Mesothelial cell of epicardium (in vitro differentiated cells): ENCODE measurements around the gene EFNA4. TPM values are rescaled to one million over a fixed set of nuclear protein-coding genes. Genes with fewer than 3 reads are reported as not detected.
A peak's percentile ranks its signal among the peaks of the same experiment; 100 is the strongest.

Experiments used
- DNase-seq, 2 experiments: peaks; one replicate each; pipeline ENCODE4 v3.0.0; 2021; ENCODE audit warnings: low spot score in 2 of 2; ENCODE audit not compliant: unreplicated experiment in 2 of 2
- H3K27ac Mint-ChIP-seq: 2 replicates; pipeline ENCODE4 v1.8.0; 2021; ENCODE audit warnings: mixed read lengths
- H3K27me3 Mint-ChIP-seq: 2 replicates; pipeline ENCODE4 v1.8.0; 2021; ENCODE audit warnings: low read depth, mixed read lengths
- H3K36me3 Mint-ChIP-seq: 2 replicates; pipeline ENCODE4 v1.8.0; 2021; ENCODE audit warnings: mixed read lengths
- H3K4me1 Mint-ChIP-seq: 2 replicates; pipeline ENCODE4 v1.8.0; 2021; ENCODE audit warnings: mixed read lengths
- H3K4me3 Mint-ChIP-seq: 2 replicates; pipeline ENCODE4 v1.8.0; 2021; ENCODE audit warnings: mild to moderate bottlenecking, moderate library complexity, mixed read lengths
- H3K9me3 Mint-ChIP-seq: 2 replicates; pipeline ENCODE4 v1.8.0; 2021; ENCODE audit warnings: mixed read lengths
- CTCF ChIP-seq: fragments of 200-600 bp; sonication (generic); IDR thresholded peaks from one replicate; pipeline ENCODE4 v1.5.0; 2021; ENCODE audit warnings: antibody characterized with exemption; ENCODE audit not compliant: unreplicated experiment
- total RNA-seq: library from RNA; stranded (reverse); gene quantifications from 3 replicates; pipeline ENCODE4 v1.2.1, GENCODE V29; 2021

Gene EFNA4
- total RNA-seq, 1 donor from 2014 or later = 31.2 TPM

DNA sequence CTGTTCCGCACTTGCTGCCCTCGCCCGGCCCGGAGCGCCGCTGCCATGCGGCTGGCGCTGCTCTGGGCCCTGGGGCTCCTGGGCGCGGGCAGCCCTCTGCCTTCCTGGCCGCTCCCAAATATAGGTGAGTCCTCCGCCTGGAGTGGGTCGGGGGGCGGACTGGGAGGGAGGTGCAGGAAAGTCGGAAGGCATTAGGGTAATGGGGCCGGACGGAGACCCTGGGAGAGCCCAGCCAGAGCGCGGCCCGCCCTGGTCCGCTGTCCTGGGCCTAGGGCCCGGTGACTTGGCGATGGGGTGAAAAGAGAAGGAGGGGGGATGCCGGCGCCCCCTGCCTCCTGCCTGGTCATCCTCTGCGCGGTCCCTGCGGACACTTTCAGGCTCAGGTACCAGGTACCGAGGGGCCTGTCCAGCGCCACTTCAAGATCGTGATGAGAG, 12.2 kb upstream of the EFNA4 start:
- TF ChIP-seq CTCF = no peak
- Mint-ChIP-seq H3K27me3 (peaks cover 13% of the 10 kb centered on the region), H3K36me3 (peaks cover 2% of the 10 kb centered on the region), H3K4me3 (peak overlapping the region; percentile 62), H3K27ac (no peak overlapping the region), H3K4me1 (peaks cover 28% of the 10 kb centered on the region), H3K9me3 (no peaks in the 10 kb centered on the region)
- DNase-seq = no peak

GRCh38 chr1:155051777-155052398, 11.7 kb upstream of the EFNA4 start:
- H3K9me3 Mint-ChIP-seq = no peaks in the 10 kb centered on the region
- DNase-seq = no peak
- peaks cover 13% of the 10 kb centered on the region for H3K27me3 Mint-ChIP-seq
- peak overlapping the region; percentile 62 for H3K4me3 Mint-ChIP-seq
- no peak for TF ChIP-seq CTCF
- peak overlapping the region; percentile 21 for H3K27ac Mint-ChIP-seq
- peaks cover 28% of the 10 kb centered on the region for H3K4me1 Mint-ChIP-seq
- H3K36me3 Mint-ChIP-seq = peaks cover 2% of the 10 kb centered on the region

GRCh38 chr1:155052439-155053395, 10.8 kb upstream of the EFNA4 start:
- Mint-ChIP-seq H3K36me3 (peaks cover 2% of the 10 kb centered on the region), H3K27ac (no peak overlapping the region), H3K4me1 (peaks cover 28% of the 10 kb centered on the region), H3K4me3 (peak overlapping the region; percentile 62), H3K27me3 (peaks cover 13% of the 10 kb centered on the region), H3K9me3 (no peaks in the 10 kb centered on the region)
- no peak for TF ChIP-seq CTCF
- no peak for DNase-seq

GRCh38 chr1:155053531-155054105, 9.9 kb upstream of the EFNA4 start:
- Mint-ChIP-seq H3K27me3 (peaks cover 13% of the 10 kb centered on the region), H3K9me3 (no peaks in the 10 kb centered on the region), H3K4me3 (no peak overlapping the region), H3K4me1 (peaks cover 28% of the 10 kb centered on the region), H3K36me3 (peaks cover 2% of the 10 kb centered on the region), H3K27ac (no peak overlapping the region)
- no peak for TF ChIP-seq CTCF
- no peak for DNase-seq

DNA sequence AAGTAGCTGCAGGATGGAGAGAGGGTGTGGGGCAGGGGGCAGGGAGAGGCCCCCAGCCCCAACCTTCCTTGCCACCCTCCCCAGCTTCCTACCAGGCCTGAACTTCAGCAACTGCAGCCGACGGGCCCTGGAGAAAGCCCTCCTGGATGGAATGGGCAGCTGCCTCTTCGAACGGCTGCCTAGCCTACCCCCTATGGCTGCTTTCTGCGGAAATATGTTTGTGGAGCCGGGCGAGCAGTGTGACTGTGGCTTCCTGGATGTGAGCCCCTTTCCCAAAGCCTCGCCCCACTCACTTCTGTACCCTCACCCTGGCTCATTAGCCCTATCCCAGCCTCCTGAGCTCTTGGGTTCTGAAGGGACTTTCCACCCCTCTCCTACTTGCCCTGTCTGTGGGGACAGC, 6.4 kb upstream of the EFNA4 start:
- Mint-ChIP-seq H3K36me3 (peaks cover 2% of the 10 kb centered on the region), H3K4me1 (peaks cover 16% of the 10 kb centered on the region), H3K27ac (no peak overlapping the region), H3K27me3 (peaks cover 10% of the 10 kb centered on the region), H3K4me3 (no peak overlapping the region), H3K9me3 (no peaks in the 10 kb centered on the region)
- DNase-seq = no peak
- TF ChIP-seq CTCF = no peak
